MCF 10A (cell line): Measurements from ENCODE around the gene SRSF4. TPM values are rescaled to one million over a fixed set of nuclear protein-coding genes. Genes with fewer than 3 reads are reported as not detected.
"Not testable (repeated sequence)": the region's sequence is repeated elsewhere in the genome, so short reads cannot be mapped to it uniquely, and the experiment has no call there.

Experiments
- BruUV-seq: library from RNA; stranded (reverse); fragments of 400-500 nt; replicated peaks from 2 replicates; lab custom pipeline; 2021; lab: Mats Ljungman, UMichigan
- CTCF ChIA-PET: fragments of 300-600 bp; sonication (Branson Sonifier 250); formaldehyde crosslinking; extraction: SDS; loops from one replicate; lab custom pipeline; 2021; ENCODE audit warnings: antibody characterized with exemption, inconsistent platforms; lab: Yijun Ruan, JAX
- POLR2A ChIA-PET: fragments of 300-600, 350-650 bp; sonication (Branson Sonifier 250); formaldehyde crosslinking; extraction: SDS; loops from one replicate; lab custom pipeline; 2020; ENCODE audit warnings: antibody characterized with exemption, inconsistent platforms; lab: Yijun Ruan, JAX
- DNase-seq: peaks from one replicate; pipeline ENCODE4 v3.0.0-alpha.2; 2018; ENCODE audit not compliant: unreplicated experiment
- H3K27ac Mint-ChIP-seq: one replicate; pipeline ENCODE4 v1.8.0; 2022; ENCODE audit warnings: mild to moderate bottlenecking, low read depth, mixed read lengths; ENCODE audit not compliant: unreplicated experiment
- H3K27me3 Mint-ChIP-seq: one replicate; pipeline ENCODE4 v1.8.0; 2022; ENCODE audit warnings: mixed read lengths; ENCODE audit not compliant: insufficient read depth, unreplicated experiment
- H3K36me3 Mint-ChIP-seq: one replicate; pipeline ENCODE4 v1.8.0; 2022; ENCODE audit warnings: mild to moderate bottlenecking, moderate library complexity, mixed read lengths; ENCODE audit not compliant: insufficient read depth, unreplicated experiment
- H3K4me1 Mint-ChIP-seq: one replicate; pipeline ENCODE4 v1.8.0; 2022; ENCODE audit warnings: mixed read lengths; ENCODE audit not compliant: insufficient read depth, unreplicated experiment
- H3K4me3 Mint-ChIP-seq: one replicate; pipeline ENCODE4 v1.8.0; 2022; ENCODE audit warnings: mild to moderate bottlenecking, moderate library complexity, mixed read lengths; ENCODE audit not compliant: unreplicated experiment
- H3K9me3 Mint-ChIP-seq: one replicate; pipeline ENCODE4 v1.8.0; 2022; ENCODE audit warnings: mixed read lengths; ENCODE audit not compliant: unreplicated experiment
- CTCF ChIP-seq: fragments of 200-600 bp; IDR thresholded peaks from one replicate; pipeline ENCODE4 v1.8.0; 2022; ENCODE audit warnings: antibody characterized with exemption, mild to moderate bottlenecking; ENCODE audit not compliant: unreplicated experiment
- intact Hi-C: fragments of 100-400 bp; cut with micrococcal nuclease; formaldehyde crosslinking; loops from 2 replicates; pipeline ENCODE4 v1.14.1; 2022
- total RNA-seq: library from RNA; stranded (reverse); gene quantifications from 2 replicates; pipeline ENCODE4 v1.2.3, GENCODE V29; 2022

The SRSF4 gene
- total RNA-seq, 1 experiment from 2014 or later, result 95.8 TPM

- no peak overlapping the region for H3K4me3 Mint-ChIP-seq
- H3K9me3 Mint-ChIP-seq, result no peaks in the 10 kb centered on the region
- no peak for DNase-seq
- no peak for TF ChIP-seq CTCF
- intact Hi-C loops, result no loop called here
- H3K36me3 Mint-ChIP-seq, result no peaks in the 10 kb centered on the region
- ChIA-PET CTCF (interaction anchor here (0.6 kb wide), 2 partner anchors 20 to 259 kb away, joined by 3 to 7 read pairs; no protein-coding TSS in a partner anchor), POLR2A (no interaction called here)
- no TSS peak for BruUV-seq
- H3K27ac Mint-ChIP-seq, result no peak overlapping the region
- H3K4me1 Mint-ChIP-seq, result peaks cover 8% of the 10 kb centered on the region
- no peaks in the 10 kb centered on the region for H3K27me3 Mint-ChIP-seq
These were observed 47.0 kb downstream of the SRSF4 start for GRCh38 chr1:29134695-29135028.

- Mint-ChIP-seq H3K9me3 (no peaks in the 10 kb centered on the region), H3K27ac (no peak overlapping the region), H3K36me3 (no peaks in the 10 kb centered on the region), H3K4me1 (peaks cover 8% of the 10 kb centered on the region), H3K27me3 (no peaks in the 10 kb centered on the region), H3K4me3 (no peak overlapping the region)
- intact Hi-C loops, result no loop called here
- DNase-seq, result no peak
- ChIA-PET POLR2A (no interaction called here), CTCF (interaction anchor here (0.6 kb wide), 1 partner anchor 101 kb away, joined by 3 read pairs; no protein-coding TSS in a partner anchor)
- TF ChIP-seq CTCF, result no peak
- BruUV-seq, result no TSS peak
These were observed 47.6 kb downstream of the SRSF4 start for GRCh38 chr1:29133861-29134694.

GRCh38 chr1:29131056-29131455, 50.6 kb downstream of the SRSF4 start:
- H3K4me1 Mint-ChIP-seq, H3K27me3 Mint-ChIP-seq, DNase-seq, H3K27ac Mint-ChIP-seq, H3K4me3 Mint-ChIP-seq, H3K9me3 Mint-ChIP-seq, POLR2A ChIA-PET, H3K36me3 Mint-ChIP-seq, BruUV-seq, intact Hi-C loops: not testable (repeated sequence)
- CTCF ChIA-PET, result interaction anchor here (0.7 kb wide), 1 partner anchor 19 kb away, joined by 5 read pairs; no protein-coding TSS in a partner anchor

- no peak for TF ChIP-seq CTCF
- Mint-ChIP-seq H3K4me3 (no peak overlapping the region), H3K9me3 (no peaks in the 10 kb centered on the region), H3K27ac (no peak overlapping the region), H3K27me3 (peaks cover 14% of the 10 kb centered on the region), H3K4me1 (peaks cover 15% of the 10 kb centered on the region), H3K36me3 (no peaks in the 10 kb centered on the region)
- ChIA-PET POLR2A (interaction anchor here (0.6 kb wide), 1 partner anchor 313 kb away, joined by 3 read pairs; no protein-coding TSS in a partner anchor), CTCF (interaction anchor here (0.6 kb wide), 1 partner anchor 409 kb away, joined by 3 read pairs; no protein-coding TSS in a partner anchor)
- no peak for DNase-seq
- BruUV-seq, result no TSS peak
- intact Hi-C loops, result no loop called here
These were observed 51.8 kb downstream of the SRSF4 start for GRCh38 chr1:29129916-29130315.
